Glomerular visceral epithelial cell (primary cell): ENCODE data around the gene ASB15.
"Not testable (repeated sequence)": the region's sequence is repeated elsewhere in the genome, so short reads cannot be mapped to it uniquely, and the experiment has no call there.

Experiments used
- DNase-seq: peaks from one replicate; pipeline ENCODE4 v3.0.0-alpha.2; 2016; ENCODE audit errors: extremely low spot score

ASB15 gene

GRCh38 chr7:123601530-123601929 lies at the start of gene ASB15:
ASB15 (plus strand) TSS chr7:123601821; CDS start chr7:123614503, 12,682 bp downstream.
- DNase-seq, result no peak

DNA sequence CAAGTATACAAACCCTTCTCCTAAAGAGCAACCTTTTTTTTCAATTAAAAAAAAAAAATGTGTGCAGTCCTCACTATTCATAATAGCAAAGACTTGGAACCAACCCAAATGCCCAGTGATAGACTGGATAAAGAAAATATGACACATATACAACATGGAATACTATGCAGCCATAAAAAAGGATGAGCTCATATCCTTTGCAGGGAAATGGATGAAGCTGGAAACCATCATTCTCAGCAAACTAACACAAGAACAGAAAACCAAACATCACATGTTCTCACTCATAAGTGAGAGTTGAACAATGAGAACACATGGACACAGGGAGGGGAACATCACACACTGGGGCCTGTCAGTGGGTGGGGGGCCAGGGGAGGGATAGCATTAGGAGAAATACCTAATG lies 49.5 kb upstream of the ASB15 start:
- DNase-seq, result not testable (repeated sequence)

DNA sequence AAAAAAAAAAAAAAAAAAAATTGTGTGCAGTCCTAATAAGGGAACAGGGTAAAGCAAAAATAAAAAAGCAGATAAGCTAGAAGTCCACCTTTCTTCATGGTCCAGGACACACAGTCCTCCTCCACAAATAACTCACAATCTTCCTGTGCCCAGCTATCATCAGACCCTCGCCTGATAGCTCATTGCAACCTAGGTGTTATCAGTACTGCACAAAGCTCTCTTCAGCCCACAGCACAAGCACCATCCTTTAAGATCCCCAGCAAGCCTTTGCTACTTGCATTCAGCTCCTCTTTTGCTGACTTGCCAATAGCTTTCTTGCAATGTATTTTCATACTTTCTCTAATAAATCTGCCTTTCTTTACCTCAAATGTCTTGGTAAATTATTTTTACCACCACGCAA lies 49.0 kb upstream of the ASB15 start:
- DNase-seq, result no peak

- DNase-seq, result no peak
Observed at GRCh38 chr7:123553159-123553558, 48.5 kb upstream of the ASB15 start.

DNA sequence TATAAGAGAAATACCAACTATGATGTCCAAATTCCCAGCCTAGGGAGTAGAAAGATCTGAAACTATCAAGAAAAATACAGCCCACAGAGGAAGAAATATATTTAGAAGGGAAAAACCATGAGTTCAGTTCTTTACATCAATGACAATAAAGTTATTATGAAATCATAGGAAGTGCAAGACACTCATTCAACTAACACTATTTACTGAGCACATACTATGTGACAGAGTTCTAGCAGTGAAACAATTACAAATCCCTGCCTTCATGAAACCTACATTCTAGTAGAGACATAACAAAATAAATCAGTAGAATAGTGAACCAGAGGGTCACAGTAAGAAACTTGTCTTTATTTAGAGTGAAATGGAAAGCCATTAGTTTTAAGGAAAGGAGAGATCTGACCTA lies 46.1 kb upstream of the ASB15 start:
- no peak for DNase-seq

GRCh38 chr7:123557016-123557397 lies 44.6 kb upstream of the ASB15 start:
- no peak for DNase-seq

DNA sequence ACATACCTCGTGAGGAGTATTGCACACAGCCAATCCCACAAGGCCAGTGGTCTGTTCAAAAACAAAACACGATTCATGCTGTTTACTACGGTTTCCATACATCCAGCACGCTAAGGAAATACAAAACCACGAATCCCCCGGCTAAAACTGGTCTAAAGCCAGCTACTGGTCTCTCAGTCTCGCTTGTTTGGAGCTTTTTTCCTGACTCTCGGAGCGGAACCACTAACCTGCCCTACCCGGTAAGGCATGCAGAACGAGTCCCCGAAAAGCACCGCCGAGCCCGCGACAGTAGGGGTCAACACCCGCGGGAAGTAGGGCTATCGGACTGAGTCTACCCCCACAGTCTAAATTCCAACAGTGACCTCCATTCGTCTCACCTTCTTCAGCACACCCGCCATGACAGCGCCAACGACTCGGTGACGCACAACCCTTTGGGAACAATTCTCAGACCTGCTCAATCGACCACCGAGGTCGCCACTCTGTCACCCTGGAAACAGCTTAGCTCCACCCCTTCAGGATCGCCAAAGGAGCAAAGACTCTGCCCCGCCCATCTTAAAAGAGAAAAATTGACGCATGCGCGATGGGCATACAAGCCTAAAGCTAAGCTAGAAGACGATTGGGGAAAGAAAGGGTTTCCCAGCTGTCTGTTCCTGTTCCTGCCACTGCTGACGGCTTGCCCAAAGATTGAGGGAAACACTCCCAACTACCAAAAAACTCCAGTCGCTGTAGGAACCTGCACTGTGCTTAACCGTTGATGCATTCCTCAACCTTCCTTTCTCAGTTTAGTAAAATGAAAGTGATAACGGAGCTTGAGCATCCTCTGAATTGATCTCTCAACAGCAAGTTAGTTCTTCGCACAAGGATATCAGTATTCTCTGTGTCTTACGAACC lies 44.0 kb upstream of the ASB15 start, which contains the start of gene NDUFA5:
Gene NDUFA5, minus strand, starts transcription at position 421 of the 891 bp plus-strand sequence. Its CDS starts 23 bp downstream, at position 398.
- peak; percentile 97 for DNase-seq

GRCh38 chr7:123558289-123558874 lies 43.2 kb upstream of the ASB15 start:
- DNase-seq, result no peak

DNA sequence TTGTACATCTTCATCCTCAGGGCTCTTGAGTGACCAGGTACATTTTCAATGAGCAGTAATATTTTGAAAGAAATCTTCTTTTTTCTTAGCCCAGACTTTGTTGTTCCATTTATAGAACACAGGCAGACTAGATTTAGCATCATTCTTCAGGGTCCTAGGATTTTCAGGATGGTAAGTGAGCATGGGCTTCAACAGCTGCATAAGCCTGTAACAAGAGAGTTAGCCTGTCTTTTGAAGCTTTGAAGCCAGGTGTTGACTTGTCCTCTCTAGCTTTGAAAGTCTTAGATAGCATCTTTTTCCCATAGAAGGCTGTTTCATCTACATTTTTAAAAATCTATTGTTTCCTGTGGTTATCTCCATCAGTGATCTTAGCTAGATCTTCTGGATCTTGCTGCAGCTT lies 39.5 kb upstream of the ASB15 start:
- no peak for DNase-seq

DNA sequence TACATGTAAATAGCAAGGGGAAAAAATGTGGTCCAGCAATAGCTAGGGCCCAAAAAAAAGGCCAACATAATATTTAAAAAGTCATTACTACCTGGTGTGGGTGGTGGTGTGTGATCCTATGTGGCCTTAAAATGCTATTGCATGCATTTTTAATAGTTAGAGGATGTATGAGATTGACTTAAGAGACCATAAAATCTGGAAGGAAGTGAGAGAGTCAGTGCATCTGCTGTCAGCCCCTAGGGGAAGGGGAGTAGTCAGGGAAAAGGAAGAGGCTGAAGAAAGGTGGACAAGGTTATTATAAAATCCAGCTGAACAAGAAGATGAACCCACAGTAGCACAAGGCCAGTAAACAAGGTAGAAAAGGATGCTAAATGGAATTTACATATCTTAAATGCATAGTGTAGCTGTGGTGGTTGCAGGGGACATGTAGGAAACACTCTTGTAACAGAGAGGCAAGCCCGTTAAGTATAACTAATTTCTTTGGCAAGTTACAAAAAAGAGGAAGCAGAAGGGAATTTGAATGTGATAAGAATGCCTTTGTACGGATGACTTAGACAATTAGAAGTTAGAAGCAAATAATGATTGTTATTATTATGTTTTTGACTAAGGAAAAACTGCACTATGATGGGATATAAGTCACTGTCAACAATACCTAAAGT lies 32.1 kb upstream of the ASB15 start:
- no peak for DNase-seq

GRCh38 chr7:123570390-123571182 lies 31.0 kb upstream of the ASB15 start:
- DNase-seq, result no peak

GRCh38 chr7:123571187-123571586 lies 30.4 kb upstream of the ASB15 start:
- no peak for DNase-seq

DNA sequence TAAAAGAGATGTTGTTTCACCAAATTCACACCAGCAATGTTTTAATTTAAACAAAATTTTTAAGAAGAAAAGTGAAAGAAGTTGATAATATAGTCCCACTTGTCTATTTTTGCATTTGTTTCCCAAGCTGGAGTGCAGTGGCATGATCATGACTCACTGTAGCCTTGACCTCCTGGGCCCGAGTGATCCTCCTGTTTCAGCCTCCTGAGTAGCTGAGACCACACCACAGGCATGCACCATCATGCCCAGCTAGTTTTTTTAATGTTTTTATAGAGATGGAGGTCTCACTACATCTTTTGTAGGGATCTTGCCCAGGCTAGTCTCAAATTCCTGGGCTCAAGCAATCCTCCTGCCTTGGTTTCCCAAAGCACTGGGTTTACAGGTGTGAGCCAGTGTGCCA lies 29.9 kb upstream of the ASB15 start:
- DNase-seq, result peak; percentile 2

DNA sequence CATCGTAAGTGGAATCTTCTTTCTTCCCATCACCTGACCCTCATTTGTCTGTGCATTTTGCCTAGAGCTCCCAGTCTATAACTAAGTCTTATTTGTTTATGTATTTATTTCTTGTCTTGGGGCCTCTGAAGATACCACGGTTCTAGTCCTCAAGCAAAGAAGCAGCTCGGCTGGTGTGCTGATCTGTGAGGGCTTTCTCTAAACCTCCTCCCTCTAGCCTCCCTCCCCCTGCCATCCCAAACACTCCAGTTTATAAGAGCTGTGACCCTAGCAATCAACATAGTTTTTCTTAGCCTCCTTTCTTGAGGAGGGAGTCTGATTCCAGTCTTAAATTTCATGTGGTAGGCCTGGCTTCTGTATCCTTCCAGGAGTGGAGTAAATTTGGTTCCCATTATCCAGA lies 28.3 kb upstream of the ASB15 start:
- DNase-seq, result no peak

- DNase-seq, result no peak
Observed at GRCh38 chr7:123573896-123574467, 27.6 kb upstream of the ASB15 start.

GRCh38 chr7:123579416-123579815 lies 22.2 kb upstream of the ASB15 start:
- no peak for DNase-seq

DNA sequence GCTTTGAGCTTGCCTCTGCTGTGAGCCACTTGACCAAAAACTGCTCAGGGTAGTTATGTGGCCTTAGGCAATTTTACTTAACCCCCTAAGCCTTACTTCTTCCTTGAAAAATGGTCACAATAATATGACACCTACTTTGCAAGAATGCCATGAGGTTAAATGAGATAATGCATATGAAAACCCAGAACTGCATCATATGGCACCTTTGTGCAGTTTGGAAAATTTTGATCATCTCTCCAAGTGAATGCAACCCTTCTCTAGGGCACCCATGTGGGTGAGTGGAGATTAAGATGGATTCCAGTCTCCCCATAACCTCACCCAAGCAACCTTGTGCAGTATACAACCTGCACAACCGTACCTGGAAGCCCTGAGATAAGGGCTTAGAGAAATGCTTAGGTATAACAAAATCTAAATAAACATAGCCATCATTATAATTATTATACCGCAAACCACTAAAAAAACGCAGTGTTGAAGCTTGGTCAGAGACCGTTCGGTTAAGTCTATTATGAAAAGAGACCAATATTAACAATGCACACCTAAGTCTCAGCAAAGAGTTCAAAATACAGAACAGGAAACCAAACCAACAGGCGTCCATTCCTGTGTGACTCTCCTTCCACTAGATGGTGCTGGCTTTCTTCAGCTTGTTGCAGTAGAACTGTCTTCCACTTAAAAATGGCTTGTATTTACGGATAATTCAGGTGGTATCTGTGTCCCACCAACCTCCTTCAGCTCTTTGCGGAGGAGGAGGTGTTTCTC lies 21.0 kb upstream of the ASB15 start:
- peak; percentile 24 for DNase-seq

DNA sequence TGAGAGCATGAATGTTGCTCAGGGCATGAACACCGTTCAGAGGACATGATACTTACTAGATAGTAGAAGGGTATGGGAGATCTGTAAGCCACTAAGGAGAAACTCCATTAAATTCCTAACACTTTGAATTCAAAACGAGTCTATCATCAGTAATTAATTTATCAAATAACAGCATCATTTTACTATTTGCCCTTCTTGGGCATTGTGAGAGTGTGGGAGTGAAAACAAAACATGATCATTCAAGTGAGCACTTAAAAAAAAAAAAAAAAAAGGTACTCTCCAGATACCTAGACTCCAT lies 20.5 kb upstream of the ASB15 start:
- DNase-seq, result no peak

DNA sequence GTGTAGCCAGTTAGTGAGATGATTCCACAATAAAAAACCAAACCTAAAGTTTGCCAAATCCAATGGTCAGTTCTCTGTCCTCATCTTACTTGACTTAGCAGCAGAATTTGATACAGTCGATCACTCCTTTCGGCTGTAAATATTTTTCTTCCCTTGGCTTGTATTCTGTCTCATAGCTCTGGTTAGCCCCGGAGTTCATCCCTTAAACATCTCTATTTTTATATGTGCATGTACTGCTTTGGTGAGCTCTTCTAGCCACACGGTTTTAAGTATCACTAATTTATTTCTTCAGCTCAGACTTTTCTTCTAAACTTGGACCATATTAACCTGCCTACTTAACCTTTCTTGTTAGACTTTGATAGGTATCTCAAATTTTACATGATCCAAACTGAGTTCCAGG lies 17.8 kb upstream of the ASB15 start:
- DNase-seq, result no peak

- no peak for DNase-seq
Observed at GRCh38 chr7:123588376-123588775, 13.2 kb upstream of the ASB15 start.

GRCh38 chr7:123594813-123595241 lies 6.8 kb upstream of the ASB15 start:
- DNase-seq, result no peak
